GM13976 (cell line): ENCODE measurements around the gene IQCF6.

Experiments
- DNase-seq: peaks from one replicate; pipeline ENCODE4 v3.0.0; 2012; ENCODE audit warnings: low spot score
- in situ Hi-C: fragments of 300-500 bp; cut with MboI; formaldehyde crosslinking; loops from one replicate; pipeline ENCODE4 v1.12.0; 2022; ENCODE audit warnings: low sequenced_read_pairs, mixed read lengths, inconsistent platforms; ENCODE audit not compliant: unreplicated experiment
- TF ChIP-seq, protein P1 (sequence below): IDR thresholded peaks from 2 replicates; pipeline ENCODE4 v1.5.1; 2012; ENCODE audit warnings: borderline replicate concordance, mild to moderate bottlenecking; ENCODE audit not compliant: insufficient read depth; ENCODE audit errors: extremely low read depth, missing control alignments, control extremely low read depth

The IQCF6 gene

DNA sequence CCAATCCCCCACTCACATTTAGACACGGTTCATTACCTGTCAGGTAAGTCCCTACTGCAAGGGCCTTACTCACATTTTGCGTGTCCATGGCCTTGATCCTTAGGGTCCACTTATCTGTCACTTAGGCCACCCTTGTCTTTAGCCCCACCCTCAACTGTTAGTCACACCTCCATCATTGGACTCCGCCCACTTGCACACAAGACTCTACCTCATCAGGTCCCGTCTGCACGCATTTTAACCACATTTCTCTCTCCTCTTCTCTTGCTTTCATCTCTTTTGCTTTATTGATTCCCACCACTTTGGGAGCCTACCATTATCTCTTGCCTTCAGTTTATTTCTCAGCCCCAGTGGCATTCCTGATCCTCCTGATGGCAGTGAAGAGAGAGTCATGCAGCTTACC is at the start of gene IQCF6:
IQCF6 (minus strand) TSS at position 101 of the 400 bp plus-strand sequence; CDS start at position 88, 13 bp downstream.
- no peak for DNase-seq
- TF ChIP-seq, protein P1, sequence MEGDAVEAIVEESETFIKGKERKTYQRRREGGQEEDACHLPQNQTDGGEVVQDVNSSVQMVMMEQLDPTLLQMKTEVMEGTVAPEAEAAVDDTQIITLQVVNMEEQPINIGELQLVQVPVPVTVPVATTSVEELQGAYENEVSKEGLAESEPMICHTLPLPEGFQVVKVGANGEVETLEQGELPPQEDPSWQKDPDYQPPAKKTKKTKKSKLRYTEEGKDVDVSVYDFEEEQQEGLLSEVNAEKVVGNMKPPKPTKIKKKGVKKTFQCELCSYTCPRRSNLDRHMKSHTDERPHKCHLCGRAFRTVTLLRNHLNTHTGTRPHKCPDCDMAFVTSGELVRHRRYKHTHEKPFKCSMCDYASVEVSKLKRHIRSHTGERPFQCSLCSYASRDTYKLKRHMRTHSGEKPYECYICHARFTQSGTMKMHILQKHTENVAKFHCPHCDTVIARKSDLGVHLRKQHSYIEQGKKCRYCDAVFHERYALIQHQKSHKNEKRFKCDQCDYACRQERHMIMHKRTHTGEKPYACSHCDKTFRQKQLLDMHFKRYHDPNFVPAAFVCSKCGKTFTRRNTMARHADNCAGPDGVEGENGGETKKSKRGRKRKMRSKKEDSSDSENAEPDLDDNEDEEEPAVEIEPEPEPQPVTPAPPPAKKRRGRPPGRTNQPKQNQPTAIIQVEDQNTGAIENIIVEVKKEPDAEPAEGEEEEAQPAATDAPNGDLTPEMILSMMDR, result no peak
- in situ Hi-C loops, result no loop called here

DNA sequence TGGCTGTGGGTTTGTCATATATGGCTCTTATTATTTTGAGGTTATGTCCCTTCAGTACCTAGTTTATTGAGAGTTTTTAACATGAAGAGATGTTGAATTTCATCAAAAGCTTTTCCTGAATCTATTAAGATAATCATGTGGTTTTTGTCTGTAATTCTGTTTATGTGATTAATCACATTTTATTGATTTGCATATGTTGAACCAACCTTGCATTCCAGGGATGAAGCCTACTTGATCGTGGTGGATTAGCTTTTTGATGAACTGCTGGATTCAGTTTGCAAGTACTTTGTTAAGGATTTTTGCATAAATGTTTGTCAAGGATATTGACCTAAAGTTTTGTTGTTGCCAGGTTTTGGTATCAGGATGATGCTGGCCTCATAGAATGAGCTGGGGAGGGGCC is 49.3 kb upstream of the IQCF6 start:
- in situ Hi-C loops, result no loop called here
- no peak for DNase-seq
- TF ChIP-seq, protein P1, result no peak

DNA sequence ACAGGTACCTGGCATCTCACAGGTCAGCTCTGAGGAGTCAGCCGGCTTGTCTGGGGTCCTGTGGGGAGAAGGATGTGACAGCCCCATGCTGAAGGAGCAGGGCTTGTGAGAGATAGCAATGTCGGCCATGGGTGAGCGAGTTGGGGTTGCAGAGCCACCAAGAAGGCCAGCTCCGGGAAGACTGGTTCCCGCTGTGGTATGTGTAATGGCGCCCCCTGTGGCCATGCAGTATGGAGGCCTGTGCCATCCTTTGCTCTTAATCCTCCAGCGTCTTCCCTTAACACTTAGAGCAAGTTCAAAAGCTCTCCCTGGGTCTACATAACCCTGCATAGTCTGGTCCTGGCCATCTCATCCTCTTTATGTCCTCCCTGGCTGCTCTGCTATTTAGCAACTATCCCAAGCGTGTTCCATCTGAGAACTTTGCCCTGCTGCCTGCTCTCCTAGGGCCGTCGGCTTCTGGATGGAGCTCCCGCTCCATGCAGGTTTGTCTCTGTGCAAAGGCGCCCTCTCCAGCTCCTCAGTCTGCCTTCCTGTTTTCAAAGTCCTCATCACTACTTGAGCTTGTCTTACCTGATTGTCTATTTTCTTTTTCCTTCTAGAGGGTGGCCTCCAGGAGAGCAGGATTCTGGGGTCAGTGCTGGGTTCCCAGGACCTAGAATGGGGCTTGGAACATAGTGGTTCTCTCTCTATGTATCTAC is 40.8 kb upstream of the IQCF6 start:
- in situ Hi-C loops, result no loop called here
- DNase-seq, result peak; percentile 41
- TF ChIP-seq, protein P1, result peak; percentile 27

DNA sequence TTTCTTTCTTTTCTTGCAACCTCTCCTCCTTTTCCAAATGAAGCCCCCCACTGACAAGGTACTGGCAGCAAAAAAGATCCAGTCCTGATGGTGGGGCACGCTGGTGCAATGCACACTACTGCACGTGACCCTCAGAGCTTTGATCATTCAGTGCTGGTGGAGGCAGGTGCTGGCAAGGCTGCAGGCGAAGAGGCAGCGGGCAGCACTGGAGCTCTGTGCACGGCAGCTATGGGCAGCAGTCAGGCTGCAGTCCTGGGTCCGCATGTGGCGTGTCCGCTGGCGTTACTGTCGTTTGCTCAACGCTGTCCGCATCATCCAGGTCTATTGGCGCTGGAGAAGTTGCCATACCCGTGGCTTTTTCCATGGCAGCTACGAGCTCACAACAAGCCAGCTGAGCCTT is 40.1 kb upstream of the IQCF6 start:
- TF ChIP-seq, protein P1, result no peak
- in situ Hi-C loops, result no loop called here
- DNase-seq, result no peak

DNA sequence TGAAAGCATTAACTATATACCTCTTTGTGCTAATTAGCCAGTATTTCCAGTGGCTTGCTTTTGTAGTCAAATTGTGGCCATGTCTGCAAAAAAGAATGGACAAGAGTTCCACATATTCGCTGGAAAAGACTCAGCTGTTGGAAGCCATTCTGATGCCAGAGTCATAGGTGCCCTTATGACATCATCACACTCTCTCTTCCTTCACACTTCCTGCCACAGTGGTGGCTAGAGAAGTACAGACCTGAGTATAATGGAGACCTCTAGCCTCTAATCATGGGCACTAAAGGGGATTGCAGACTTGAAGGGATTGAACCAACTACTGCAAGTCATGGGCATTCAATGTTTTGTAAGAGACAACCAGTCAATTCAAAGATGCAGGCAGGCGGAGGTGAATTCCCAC is 38.3 kb upstream of the IQCF6 start:
- in situ Hi-C loops, result no loop called here
- TF ChIP-seq, protein P1, result no peak
- DNase-seq, result no peak

DNA sequence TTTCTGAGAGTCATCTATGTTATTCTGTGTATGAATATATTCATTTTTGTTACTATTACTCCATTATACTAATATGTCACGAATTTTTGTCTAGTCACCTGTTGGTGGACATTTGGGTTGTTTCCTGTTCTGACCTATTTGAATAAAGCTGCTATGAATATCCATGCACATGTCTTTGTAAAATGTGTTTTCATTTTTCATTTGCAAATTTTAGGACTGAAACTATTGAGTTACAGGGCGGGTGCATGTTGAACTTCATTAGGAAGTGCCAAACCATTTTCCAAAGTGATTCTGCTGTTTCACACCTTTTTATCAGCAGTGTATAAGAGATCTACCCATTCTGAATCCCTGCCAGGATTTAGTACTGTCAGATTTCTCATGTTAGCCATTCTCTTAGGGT is 37.7 kb upstream of the IQCF6 start:
- in situ Hi-C loops, result no loop called here
- TF ChIP-seq, protein P1, result no peak

More for the DNA sequence above, 37.7 kb upstream of the IQCF6 start:
- no peak for DNase-seq
